VCaP (cell line): ENCODE results near the gene SYNM.

ENCODE experiments used
- H3K27ac ChIP-seq: fragments of 450-650 bp; 2 replicates; pipeline ENCODE4 v1.5.1; 2017
- CTCF ChIP-seq: fragments of 450-650 bp; conservative IDR thresholded peaks from 2 replicates; pipeline ENCODE4 v1.5.1; 2017; ENCODE audit warnings: mild to moderate bottlenecking, moderate library complexity

The SYNM gene

DNA sequence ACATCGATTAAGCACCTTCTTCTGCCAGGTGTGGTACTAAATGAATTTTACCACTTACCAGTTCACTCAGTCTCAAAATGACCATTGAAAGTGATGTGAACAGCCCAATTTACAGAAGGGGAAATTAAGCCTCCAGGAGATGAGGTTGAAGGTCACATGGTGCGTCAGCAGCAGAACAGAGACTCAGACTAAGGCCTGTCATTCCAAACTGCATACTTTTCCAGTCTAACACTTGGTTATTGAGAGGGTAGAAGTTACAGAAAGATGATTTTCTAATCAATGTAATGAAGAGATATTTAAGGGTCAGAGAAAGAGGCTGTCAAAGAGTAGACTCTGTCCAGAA is 76.1 kb downstream of the SYNM start:
- H3K27ac ChIP-seq, result peak overlapping the region; percentile 25; the same call in 1 of the 2 replicates
- no peak for TF ChIP-seq CTCF

- H3K27ac ChIP-seq, result peak overlapping the region; percentile 25; the same call in 1 of the 2 replicates
- TF ChIP-seq CTCF, result no peak
These were observed 76.7 kb downstream of the SYNM start for GRCh38 chr15:99181545-99181971.

DNA sequence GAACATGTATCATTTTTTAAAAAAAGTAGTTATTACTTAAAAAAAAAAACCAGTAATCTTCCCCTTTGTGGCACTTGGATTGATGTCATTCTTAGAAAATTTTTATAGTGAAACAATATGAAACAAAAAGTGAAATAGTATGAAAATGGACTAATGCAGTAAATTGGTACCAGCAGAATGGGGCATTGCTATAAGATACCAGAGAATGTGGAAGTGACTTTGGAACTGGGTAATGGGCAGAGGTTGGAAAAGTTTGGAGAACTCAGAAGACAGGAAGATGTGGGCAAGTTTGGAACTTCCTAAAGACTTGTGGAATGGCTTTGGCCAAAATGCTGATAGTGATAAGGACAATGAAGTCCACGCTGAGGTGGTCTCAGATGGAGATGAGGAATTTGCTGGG is 77.9 kb downstream of the SYNM start:
- no peak overlapping the region for H3K27ac ChIP-seq

More for the DNA sequence above, 77.9 kb downstream of the SYNM start:
- TF ChIP-seq CTCF, result no peak
